GM18502 (cell line): Measurements from ENCODE around the gene IGF2BP2.

Experiments
- ATAC-seq: cut with Tn5 transposase; IDR thresholded peaks from one replicate; pipeline ENCODE4 v1.9.1; 2021; ENCODE audit warnings: mild to moderate bottlenecking; ENCODE audit not compliant: unreplicated experiment, poor library complexity

IGF2BP2 gene

DNA sequence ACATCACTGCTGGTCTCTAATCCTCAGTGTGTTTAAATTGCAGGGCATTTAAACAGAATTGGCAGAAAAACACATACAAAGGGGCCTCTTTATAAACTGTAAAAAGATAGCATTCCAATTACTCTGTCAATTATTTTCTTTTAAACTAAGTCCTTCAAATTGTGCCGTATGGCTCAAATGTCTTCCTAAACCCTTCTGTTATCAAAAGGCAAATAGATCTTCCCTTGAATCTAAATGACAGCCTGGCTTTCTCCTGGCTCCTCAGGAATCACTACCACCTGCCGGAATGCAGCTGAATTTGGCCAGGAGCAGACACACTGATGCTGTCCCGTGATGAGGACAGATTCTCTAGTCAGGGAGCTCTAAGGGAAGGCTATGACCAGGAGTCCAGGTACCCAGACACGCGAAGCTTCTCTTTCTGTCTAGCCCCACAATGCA, 85.6 kb downstream of the IGF2BP2 start:
- ATAC-seq, result no peak

DNA sequence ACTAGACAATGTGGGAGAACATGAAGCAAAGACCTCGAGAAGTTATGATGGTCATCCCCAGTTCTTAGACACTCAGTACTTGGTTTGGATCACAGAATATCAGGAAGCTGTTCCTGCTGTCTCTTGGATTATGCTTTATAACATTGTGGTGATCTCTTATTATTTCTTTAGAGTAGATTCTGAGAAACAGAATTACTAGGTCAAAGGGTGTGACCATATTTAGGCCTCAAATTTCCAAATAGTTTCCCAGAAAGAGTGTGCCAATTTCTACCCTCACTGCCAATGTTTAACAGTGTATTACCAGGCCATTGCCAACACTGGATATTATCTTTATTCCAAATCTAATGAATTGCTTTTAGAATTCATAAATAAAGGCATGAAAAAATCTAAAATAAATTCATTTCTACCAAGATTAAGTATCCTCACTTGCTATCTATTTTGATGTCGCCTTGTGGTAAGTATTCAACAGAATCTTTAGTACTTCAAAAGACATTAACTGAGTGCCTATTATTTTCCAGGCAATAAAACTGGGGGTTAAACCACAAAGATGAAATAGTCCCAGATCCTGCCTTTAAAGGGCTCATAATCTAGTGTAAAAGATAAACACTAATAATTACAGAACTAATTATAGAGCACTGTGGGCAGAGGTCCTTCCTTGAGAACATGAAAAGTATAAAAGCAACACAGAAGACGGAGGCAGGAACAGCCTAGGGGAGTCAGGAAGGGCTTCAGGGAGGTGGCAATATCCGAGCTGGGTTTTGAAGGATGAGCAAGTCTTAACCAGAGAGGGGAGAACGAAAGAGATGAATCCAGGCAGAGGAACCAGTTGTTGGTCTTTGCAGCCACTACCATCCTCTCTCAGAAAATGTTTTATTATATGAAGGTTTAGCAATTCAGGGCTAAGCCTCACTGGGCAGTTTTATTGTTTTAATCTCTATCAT, 86.8 kb downstream of the IGF2BP2 start:
- no peak for ATAC-seq

GRCh38 chr3:185737020-185737419, 87.8 kb downstream of the IGF2BP2 start:
- no peak for ATAC-seq

DNA sequence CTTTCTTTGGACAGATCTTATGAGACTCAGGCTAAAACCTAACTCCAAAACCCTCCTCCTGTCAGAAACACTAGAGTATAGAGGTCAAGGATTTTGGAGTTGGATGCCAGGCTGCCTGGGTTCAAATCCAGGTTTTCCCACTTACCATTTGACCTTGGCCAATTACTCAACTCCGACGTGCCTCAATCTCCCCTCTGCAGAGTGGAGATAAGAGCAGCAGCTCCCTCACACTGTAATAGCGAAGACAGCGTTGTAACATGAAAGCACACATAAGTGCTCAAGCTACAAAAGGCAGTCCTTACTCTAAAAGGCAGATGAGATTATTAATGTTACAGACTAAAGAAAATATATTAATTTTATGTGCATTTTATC, 90.1 kb downstream of the IGF2BP2 start:
- no peak for ATAC-seq

DNA sequence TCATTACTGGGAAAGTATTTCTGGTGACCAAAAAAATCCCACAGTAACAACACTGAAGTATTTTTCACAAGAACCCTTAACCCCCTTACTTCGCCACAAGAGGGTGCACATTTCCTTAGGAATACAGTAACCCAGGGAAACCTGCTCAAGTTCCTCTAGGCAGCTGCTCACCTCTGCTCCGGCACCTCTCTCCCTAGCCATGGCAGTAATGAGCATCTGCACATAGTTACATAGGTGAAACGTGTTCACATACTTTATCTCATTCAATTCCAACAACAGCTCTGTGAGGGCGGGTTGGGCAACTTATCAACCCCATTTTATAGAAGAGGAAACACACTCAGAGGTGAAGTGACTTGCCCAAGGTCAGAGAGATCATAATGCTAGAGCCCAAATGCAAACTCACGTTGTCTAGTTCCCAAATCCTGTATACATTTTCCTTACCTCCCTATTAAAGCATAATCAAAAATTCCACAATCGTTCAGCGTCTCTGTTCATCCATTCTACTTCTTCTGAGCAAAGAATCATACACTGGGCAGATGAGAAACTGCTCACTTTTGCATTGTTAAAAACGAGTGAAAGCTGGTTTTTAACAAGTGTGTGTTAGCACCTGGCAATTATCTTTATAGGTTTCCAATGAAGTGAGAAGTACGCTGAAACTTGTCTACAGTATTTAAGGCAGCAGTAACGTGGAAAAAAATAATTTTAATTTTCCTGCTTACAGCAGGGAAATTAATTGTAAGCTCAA, 90.7 kb downstream of the IGF2BP2 start:
- ATAC-seq, result no peak

DNA sequence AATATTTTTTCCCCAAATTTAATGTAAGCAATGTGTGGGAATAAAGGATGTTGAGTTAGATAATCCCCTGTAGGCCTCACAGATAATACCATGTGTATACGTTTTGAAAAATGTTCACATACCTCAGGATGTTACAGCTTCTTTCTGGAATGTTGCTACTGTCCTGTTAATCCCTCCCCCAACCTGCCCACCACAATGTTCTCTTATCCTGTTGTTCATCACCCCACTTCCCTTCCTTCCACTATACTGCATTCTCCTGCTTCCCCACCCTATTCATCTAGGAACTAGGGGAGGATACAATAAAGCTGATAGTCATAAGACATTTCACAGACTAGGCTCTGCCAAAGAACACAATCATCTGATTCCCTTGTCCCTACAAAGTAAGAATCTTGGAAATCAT, 92.1 kb downstream of the IGF2BP2 start:
- no peak for ATAC-seq

GRCh38 chr3:185730550-185730949, 94.3 kb downstream of the IGF2BP2 start:
- no peak for ATAC-seq

DNA sequence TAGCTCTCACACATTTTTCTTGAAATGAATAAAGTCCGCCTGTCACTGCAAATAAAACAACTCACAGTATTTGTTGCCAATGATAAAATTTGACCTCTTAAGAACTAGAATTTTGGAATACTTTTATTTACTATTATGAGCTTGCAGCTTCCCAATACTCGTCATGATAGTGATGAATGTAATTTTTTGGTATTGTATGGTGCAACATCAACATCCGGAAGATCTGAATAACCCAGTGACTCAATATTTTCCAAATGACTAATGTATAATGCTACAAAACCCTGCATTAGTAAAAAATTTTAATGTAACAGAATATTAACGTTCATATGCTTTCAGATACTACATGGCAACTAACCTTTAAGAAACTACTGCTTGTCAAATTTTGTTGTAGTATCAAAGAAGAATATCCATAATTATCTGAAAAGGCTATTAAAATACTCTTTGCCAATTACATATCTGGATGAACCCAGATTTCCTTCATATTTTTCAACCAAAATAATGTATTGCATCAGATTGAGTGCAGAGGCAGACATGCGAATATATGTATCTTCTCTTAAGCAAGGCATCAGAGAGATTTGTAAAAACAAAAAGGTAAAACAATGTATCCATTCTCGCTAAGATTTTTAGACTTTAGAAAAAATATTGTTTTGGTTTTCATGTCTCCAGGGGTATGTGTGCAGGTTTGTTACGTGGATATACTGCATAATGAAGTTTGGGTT, 95.3 kb downstream of the IGF2BP2 start:
- ATAC-seq, result no peak

GRCh38 chr3:185728630-185729336, 96.1 kb downstream of the IGF2BP2 start:
- no peak for ATAC-seq

- no peak for ATAC-seq
These were observed 97.0 kb downstream of the IGF2BP2 start for GRCh38 chr3:185727873-185728272.

DNA sequence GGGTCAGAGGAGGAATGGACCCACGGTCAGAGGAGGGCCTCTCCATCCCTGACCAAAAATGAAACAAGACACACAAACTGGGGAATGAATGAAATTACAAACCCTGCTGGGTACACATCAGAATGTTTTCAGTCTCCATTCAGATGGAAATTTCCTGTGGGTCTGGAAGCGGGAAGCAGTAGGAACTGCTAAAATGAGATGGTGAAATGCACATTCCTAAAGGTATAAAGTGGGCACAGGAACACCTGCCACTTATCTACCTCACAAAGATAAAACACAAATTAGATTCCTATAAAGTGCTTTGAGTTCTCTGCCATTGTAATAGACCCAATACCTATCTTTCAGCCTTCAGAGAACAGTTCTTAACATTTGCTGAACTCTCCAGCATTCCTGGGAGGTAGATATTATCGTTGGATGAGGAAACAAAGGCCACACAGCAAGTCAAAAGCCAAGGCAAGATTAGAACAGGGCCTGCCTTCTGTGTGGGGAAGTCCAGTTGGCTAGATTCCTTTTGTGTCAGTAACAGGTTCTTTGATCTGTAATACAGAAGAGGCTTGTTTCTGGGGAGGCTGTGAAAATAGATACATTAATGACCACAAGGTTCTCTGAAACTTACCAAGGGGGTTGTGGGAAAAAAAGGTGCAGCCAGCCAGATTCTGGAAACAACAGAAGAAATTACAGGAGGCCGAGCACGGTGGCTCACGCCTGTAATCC, 98.4 kb downstream of the IGF2BP2 start:
- ATAC-seq, result no peak

GRCh38 chr3:185724761-185725160, 100.1 kb downstream of the IGF2BP2 start:
- ATAC-seq, result no peak

GRCh38 chr3:185724251-185724650, 100.6 kb downstream of the IGF2BP2 start:
- ATAC-seq, result no peak

DNA sequence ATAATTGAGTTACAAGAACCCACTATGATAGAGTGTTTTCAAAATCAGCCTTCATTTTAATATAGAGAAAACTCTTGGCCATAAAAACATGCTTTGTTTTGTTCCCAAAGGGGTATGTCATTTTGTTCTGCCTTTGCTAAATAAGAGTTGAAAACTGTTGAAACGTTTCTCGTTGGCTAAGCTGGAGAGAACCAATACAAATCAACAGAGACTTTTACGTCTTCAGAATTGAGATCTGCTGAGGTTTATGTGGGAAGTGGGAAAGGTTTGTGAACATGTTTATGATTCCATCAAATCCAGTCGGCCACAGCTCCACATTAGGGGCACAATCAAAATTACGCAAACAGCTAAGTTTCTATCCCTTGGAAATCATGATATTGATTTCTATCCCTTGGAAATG, 102.0 kb downstream of the IGF2BP2 start:
- ATAC-seq, result no peak

GRCh38 chr3:185721970-185722369, 102.9 kb downstream of the IGF2BP2 start:
- no peak for ATAC-seq

- no peak for ATAC-seq
These were observed 104.5 kb downstream of the IGF2BP2 start for GRCh38 chr3:185720326-185720725.

- no peak for ATAC-seq
These were observed 105.9 kb downstream of the IGF2BP2 start for GRCh38 chr3:185718736-185719593.

GRCh38 chr3:185717627-185718402, 107.0 kb downstream of the IGF2BP2 start:
- ATAC-seq, result no peak
